Measurements from ENCODE around the gene MXRA8. TPM values are rescaled to one million over a fixed set of nuclear protein-coding genes. Genes with fewer than 3 reads are reported as not detected.

Gene MXRA8
- total and polyA plus RNA-seq, 9 of the 15 experiments (the other 6 are each of a cell fraction or from before 2014, with no cell fraction given), result 0.66 to 11.3 (median 6.3) TPM

GRCh38 chr1:1400576-1401456, 42.5 kb upstream of the MXRA8 start (continued):
- TF ChIP-seq MYNN (IDR thresholded peaks at IDR 0.05) (peak; percentile 69; the same call in 1 of the 2 replicates), MYNN (CRISPR knock-in tag; IDR thresholded peaks at IDR 0.05) (no peak), ZNF551 (CRISPR knock-in tag; IDR thresholded peaks at IDR 0.05) (no peak), POLR2AphosphoS2 (IDR thresholded peaks at IDR 0.05; ENCODE audit: low read length) (peak; percentile 89), ZNF224 (CRISPR knock-in tag; IDR thresholded peaks at IDR 0.05) (peak; percentile 46; the same call in 1 of the 2 replicates), RFX7 (CRISPR knock-in tag; IDR thresholded peaks at IDR 0.05) (no peak), MED1 (CRISPR knock-in tag; IDR thresholded peaks at IDR 0.05; ENCODE audit: borderline replicate concordance) (0 out of 2 replicates have a peak, but pooled peaks have one; percentile 44), CTBP1 (IDR thresholded peaks at IDR 0.05; ENCODE audit: borderline replicate concordance) (no peak)

GRCh38 chr1:1399872-1400575, 41.7 kb upstream of the MXRA8 start:
- peaks cover 8% of the 10 kb centered on the region for H3K9me1 ChIP-seq (ENCODE audit: control insufficient read depth, insufficient read depth, low read length)
- CTCF ChIA-PET (ENCODE audit: low intra/inter-chr PET ratio), result interaction anchor here (0.5 kb wide), 1 partner anchor 33 kb away, joined by 3 read pairs; no protein-coding TSS in a partner anchor
- BruUV-seq (replicated peaks), result TSS peak; percentile 69
- ATAC-seq (peak; percentile 1), DNase-seq (ENCODE audit: extremely low read depth in 1 of 4, low spot score in 3 of 4) (no peak), FAIRE-seq (no peak)
- H3K4me3 ChIP-seq, result peak overlapping the region; percentile 100
- H3K36me3 ChIP-seq (ENCODE audit: control insufficient read depth, insufficient read depth, low read length), result peaks cover 77% of the 10 kb centered on the region
- H3K4me1 ChIP-seq (replicated peaks in 1 of 2; ENCODE audit: control insufficient read depth in 2 of 2, insufficient read depth in 2 of 2, low read length in 2 of 2), result peaks cover 19 to 48% of the 10 kb centered on the region in 2 experiments
- in situ Hi-C loops (cut with MboI), result no loop called here
- peak overlapping the region; percentile 92 for H2AFZ ChIP-seq (ENCODE audit: low read depth, low read length)
- no peaks in the 10 kb centered on the region for H3K9me3 ChIP-seq (replicated peaks; ENCODE audit: control insufficient read depth, insufficient read depth, low read depth, low read length)
- H3K9ac ChIP-seq (ENCODE audit: insufficient read depth in 1 of 2, low read depth in 2 of 2, low read length in 2 of 2), result peak overlapping the region; percentile 96 to 99
- POLR2A ChIA-PET, result interaction anchor here (0.6 to 4.5 kb wide), 12 partner anchors 7 to 272 kb away, joined by 3 to 41 read pairs (median 4); partner anchors contain the start of genes AURKAIP1 and MRPL20
- H3K27ac ChIP-seq (ENCODE audit: extremely low read depth, low read depth, low read length), result peak overlapping the region; percentile 98
- intact Hi-C loops (cut with micrococcal nuclease), result loop anchor here (10.0 kb wide), 1 partner anchor 115 kb away; the partner anchor contains the start of gene ATAD3A
- H4K20me1 ChIP-seq (replicated peaks; ENCODE audit: control insufficient read depth, insufficient read depth, low read length), result peaks cover 14% of the 10 kb centered on the region
- H3K79me2 ChIP-seq (ENCODE audit: control insufficient read depth, insufficient read depth, low read length), result peaks cover 77% of the 10 kb centered on the region
- peak overlapping the region; percentile 97 for H3K4me2 ChIP-seq (ENCODE audit: insufficient read depth, low read length)
- no peaks in the 10 kb centered on the region for H3K27me3 ChIP-seq (ENCODE audit: control insufficient read depth in 2 of 2, insufficient read depth in 2 of 2, low read length in 2 of 2)
- WGBS (ENCODE audit: insufficient coverage, low coverage, missing lambda C conversion rate), result 3% methylated on average over 34 of the region's 34 CpGs
- TF ChIP-seq ZNF140 (CRISPR knock-in tag; IDR thresholded peaks at IDR 0.05), result no peak
- no peak for TF ChIP-seq ELF2 (CRISPR knock-in tag; IDR thresholded peaks at IDR 0.05)
- TF ChIP-seq JUND (IDR thresholded peaks at IDR 0.05; ENCODE audit: borderline replicate concordance, low read depth, low read length), result no peak
- TF ChIP-seq JUND (tag; IDR thresholded peaks at IDR 0.05; ENCODE audit: borderline replicate concordance, low read depth, low read length), result no peak
- peak; percentile 49; the same call in 1 of the 2 replicates for TF ChIP-seq SMARCA4 (IDR thresholded peaks at IDR 0.05)
- no peak; the same call in 1 of the 2 replicates for TF ChIP-seq LARP7 (IDR thresholded peaks at IDR 0.05)
- peak; percentile 51; the same call in 1 of the 2 replicates for TF ChIP-seq ZNF12 (CRISPR knock-in tag; IDR thresholded peaks at IDR 0.05)
- TF ChIP-seq SRF (CRISPR knock-in tag; IDR thresholded peaks at IDR 0.05), result 0 out of 4 replicates have a peak, but pooled peaks of 1 of the 2 experiments have one; percentile 17
- no peak for TF ChIP-seq MED1 (CRISPR knock-in tag; IDR thresholded peaks at IDR 0.05; ENCODE audit: borderline replicate concordance)
- TF ChIP-seq GABPA (tag; conservative IDR thresholded peaks at IDR 0.05; ENCODE audit: low read depth), result no peak
